Forelimb muscle (tissue), 1 donor: ENCODE data around the gene BTBD17. TPM values are rescaled to one million over a fixed set of nuclear protein-coding genes. Genes with fewer than 3 reads are reported as not detected.
"Not testable (repeated sequence)": the region's sequence is repeated elsewhere in the genome, so short reads cannot be mapped to it uniquely, and the experiment has no call there.

Experiments
- DNase-seq: peaks from one replicate; pipeline ENCODE4 v3.0.0-alpha.2; 2013; ENCODE audit warnings: low read depth
- polyA plus RNA-seq: library from polyadenylated mRNA; unstranded; fragments of 120-200 nt; gene quantifications from one replicate; pipeline ENCODE4 v1.2.1, GENCODE V29; 2013; ENCODE audit not compliant: insufficient read length

Gene BTBD17, protein sequence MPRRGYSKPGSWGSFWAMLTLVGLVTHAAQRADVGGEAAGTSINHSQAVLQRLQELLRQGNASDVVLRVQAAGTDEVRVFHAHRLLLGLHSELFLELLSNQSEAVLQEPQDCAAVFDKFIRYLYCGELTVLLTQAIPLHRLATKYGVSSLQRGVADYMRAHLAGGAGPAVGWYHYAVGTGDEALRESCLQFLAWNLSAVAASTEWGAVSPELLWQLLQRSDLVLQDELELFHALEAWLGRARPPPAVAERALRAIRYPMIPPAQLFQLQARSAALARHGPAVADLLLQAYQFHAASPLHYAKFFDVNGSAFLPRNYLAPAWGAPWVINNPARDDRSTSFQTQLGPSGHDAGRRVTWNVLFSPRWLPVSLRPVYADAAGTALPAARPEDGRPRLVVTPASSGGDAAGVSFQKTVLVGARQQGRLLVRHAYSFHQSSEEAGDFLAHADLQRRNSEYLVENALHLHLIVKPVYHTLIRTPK
- polyA plus RNA-seq: 0.25 TPM

DNA sequence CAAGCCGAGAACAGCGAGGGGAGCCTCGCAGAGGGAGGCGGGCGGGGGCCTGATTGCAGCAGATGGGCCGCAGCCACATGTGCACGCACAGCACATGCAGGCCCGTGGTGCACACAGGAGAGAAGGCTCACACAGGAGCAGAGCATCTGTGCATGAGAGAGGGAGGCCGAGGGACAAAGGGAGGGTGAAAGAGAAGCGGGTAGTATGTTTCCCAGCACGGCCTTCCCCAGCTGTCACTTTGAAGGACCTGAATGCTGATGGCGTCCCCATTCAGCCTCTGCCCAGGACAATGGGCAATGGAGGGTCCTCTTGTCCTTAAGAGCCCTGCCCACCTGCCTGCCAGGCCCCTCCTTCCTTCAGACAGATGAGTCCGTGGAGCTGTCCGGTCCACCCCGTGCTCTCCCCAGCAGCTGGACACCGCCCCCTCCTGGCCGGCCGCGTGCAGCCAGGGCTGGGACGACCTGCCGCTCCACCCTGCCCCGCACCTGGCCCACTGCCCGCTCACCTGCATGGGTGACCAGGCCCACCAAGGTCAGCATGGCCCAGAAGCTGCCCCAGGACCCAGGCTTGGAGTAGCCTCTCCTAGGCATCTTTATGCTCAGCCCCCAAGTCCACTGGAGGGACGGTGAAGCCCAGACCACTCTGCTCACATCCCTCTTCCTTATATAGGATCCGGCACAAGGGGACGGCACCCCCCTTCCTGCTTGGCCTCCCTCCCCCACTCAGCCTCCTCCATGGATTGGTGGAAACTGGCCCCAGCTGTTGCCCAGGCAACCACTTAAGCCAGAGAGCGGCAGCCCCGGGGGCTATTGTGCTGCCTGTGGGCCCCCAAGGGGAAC is at the start of gene BTBD17:
BTBD17 (minus strand) TSS at position 639 of the 839 bp plus-strand sequence; CDS start at position 590, 49 bp downstream.
- DNase-seq: no peak

DNA sequence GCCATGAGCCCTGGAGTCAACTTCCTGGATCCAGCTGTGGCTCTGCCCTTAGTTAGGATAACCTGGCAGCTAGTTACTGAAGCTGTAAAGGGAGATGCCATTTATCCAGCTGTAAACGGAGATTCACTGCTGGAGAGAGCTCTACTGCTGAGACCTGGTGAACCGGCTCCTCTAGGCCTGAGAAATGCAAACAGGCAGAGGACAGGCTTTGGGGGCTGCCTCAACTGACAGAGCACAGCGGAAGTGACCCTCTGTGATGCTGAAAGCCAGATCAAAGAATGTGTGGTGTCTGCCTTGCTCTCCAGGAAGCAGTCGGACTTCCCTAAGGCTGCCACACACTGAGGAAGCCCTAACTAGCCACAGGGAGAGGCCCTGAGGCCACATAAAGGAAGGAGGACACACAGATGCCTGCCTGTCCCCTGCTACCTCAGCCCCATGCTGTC is 48.4 kb upstream of the BTBD17 start:
- DNase-seq: no peak

DNA sequence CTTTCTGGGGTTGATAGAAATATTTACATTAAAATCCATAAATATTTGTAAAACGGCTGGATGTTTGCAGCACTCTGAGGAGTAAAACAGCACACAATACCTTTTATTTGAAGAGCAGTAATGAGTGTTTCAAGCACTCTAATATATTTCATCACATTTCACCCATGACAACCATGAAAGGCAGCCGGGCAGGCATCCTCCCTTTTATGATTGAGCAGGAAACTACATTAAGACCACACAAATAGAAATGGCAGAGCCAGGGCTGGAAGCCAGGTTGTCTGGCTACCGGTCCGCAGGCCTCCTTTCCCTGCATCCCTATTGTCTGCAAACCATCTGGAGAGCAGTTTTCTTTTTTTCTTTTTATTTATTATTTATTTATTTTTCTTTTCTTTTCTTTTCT is 47.1 kb upstream of the BTBD17 start:
- no peak for DNase-seq

DNA sequence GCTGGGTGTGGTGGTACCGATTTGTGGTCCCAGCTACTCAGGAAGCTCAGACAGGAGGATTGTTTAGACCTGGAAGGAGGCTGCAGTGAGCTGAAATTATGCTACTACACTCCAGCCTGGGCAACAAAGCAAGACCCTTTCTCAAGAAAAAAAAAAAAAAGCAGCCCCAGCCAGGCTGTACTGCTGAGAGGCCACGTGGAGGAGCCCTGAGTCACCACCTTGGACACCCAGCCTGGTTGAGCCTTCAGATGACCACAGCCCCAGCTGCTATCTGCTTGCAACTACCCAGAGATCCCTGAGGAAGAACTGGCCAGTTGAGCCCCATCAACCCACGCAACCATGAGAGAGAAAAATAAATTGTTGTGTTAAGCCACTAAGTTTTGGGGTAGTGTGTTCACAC is 46.6 kb upstream of the BTBD17 start:
- DNase-seq: no peak

DNA sequence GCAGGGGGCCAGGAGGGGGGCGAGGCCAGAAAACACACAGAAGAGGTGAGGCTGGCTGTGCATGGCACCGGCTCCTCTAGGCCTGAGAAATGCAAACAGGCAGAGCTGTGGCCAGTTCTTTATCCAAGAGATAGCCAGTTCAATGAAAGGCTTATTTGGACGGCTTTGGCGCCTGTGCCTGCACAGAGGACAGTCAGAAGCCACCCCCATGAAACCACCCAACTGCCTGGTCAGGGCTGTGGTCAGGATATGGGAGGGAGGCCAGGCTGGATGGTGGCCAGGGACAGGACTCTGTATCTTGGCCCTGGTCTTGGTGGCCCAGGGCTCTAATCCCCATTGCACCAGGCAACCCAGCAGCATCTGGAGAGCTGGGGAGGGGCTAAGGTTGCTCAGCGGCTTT is 45.7 kb upstream of the BTBD17 start:
- no peak for DNase-seq

DNA sequence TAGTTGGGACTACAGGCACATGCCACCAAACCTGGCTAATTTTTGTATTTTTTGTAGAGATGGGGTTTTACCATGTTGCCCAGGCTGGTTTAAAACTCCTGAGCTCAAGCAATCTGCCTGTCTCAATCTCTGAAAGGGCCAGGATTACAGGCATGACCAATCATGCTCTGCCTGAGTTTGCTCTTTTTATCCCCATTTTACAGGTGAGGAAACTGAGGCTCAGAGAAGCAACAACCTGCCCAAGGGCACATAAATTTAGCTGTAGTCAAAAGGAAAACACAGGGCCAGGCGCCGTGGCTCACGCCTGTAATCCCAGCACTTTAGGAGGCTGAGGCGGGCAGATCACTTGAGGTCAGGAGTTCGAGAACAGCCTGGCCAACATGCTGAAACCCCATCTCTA is 43.6 kb upstream of the BTBD17 start:
- not testable (repeated sequence) for DNase-seq

DNA sequence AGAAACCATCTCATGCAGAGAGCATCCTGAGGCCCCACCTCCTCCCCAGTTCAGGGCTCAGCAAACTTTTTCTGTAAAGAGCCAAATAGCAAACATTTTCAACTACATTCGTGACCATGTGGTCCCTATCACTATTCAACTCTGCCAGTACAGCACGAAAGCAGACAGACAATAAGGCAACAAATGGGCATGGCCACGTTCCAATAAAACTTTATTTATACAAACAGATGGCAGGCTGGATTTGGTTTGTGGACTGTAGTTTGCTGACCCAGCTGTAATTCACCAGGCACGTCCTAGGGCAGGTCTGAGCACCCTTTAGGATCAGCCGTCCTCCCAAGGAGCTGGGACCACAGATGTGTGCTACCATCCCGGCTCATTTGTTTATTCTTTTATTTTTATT is 43.1 kb upstream of the BTBD17 start:
- DNase-seq: no peak

DNA sequence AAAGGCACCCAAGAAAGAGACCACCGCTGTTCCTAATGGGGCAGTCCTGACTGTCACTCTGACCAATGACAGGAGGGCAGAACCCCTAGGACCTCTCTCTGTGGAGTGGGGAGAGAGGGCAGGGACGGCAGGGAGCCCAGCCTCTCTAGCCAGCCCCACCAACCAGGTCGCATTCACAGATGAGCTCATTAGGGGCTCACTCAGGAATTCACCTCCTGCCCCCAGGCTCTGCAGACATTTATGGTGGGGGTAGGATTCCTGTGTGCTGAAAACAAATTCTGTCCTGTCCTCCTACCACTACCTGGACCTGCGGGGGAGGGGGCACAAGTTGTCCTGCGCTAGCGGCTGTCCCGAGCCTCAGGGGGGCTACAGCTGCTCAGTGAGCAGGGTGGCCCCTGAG is 42.5 kb upstream of the BTBD17 start:
- DNase-seq: no peak

DNA sequence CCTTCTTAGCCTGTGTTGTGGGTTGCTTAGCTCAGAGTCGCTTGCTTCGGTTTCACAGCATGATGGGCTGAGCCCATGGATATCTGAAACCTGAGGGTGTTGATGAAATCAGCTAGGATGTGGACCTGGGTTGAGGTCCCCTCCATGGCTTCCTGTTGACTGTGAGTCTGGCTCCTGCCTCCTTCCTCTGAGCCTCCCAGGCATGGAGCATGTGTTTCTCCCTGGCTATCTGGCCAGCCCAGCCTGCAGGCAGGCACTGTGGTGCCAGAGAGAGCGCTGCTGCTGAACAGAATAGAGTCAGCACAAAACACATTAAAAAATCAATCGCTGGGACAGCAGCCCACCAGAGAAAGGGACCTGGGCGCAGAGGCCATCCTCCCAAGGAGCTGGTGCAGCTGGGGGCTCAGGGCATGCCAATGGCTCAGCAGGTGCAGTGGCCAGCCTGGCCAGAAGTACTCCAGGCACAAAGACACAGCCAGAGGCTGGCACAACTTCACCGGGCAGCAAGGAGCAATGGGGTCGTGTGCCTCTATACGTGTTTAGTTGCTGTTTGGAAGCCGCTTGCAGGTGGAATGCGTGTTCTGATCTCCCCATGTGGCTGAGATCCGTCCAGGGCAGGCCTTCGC is 42.0 kb upstream of the BTBD17 start:
- DNase-seq: no peak

DNA sequence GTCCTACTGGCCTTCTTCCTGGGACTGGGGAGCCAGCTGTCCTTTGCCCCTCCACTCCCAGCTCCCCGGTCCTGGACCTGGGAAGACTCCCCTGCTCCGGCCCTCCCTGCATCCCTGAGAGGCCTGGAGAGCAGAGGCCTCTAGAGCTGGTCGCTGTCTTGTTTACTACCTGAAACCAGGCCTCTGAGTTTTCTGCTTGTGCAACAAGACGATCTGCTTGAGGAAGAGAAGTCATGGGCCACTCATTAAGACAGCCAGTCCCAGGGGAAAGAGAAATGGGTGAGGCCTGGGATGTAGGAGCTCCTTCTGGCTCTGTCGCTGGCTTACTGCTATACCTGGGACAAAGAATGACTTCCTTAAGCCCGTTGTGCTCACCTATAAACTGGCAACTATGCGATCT is 40.4 kb upstream of the BTBD17 start:
- DNase-seq: no peak

DNA sequence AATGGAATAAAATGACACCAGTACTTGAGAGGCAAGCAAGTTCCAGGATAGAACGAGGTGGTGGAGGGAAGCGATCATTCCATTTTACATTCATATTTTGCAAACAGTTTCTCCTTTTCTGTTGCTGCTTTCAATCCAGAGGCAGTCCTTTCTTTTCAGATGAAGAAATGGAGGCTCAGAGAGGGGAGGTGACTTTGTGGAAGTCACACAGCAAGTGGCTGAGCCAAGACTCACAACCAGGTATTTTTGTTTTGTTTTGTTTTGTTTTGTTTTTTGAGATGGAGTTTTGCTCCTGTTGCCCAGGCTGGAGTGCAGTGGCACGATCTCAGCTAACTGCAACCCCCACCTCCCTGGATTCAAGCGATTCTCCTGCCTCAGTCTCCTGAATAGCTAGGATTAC is 34.9 kb upstream of the BTBD17 start:
- no peak for DNase-seq

DNA sequence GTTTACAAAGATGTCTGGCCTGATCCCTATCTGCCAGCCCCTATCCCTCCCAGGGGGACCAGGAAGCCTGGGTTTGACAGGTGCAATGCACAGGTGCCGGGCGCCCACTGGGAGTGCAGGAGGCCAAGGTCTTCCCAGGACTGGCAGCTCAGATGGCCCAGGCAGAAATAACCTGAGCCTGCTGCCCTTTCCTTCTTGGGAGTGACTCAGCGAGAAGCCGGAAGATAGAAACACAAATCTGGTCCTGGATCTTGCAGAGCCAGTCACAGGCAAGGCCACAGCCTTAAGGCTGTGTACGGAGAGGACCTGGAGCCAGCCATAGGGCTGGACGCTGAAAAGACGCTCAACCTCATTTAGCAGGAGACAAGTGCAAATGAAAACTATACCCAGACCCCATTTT is 33.3 kb upstream of the BTBD17 start:
- DNase-seq: no peak

DNA sequence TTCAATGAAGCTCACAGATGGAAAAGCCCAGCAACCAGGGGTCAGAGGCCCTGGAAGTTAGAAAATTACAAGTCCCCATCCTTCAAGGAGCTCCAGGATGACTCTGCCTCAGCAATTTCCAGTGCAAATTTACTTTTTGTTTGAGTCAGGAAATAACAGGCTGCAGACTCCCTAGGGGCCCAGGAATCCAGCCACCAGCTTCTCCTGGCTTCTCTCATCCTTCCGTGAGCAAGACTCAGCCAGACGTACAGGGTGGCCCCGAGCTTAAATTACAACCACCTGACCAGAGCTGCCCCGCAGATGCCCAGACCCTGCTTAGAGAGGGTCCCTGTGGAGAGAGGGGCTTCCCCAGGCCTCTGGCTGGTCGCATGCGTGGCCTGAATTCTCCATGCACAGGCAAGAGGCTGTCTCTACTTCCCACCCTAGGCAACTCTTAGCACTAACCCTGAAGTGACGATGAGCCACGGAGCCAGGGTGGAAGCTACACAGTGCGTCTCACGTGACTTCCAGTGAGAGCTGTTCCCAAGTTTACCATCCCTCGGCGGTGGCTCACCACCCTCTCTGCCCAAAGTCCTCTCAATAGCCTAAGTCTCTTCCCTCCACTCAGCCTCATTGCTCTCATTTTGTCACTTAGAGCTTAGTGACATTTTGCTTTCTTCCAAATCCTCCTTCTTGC is 32.7 kb upstream of the BTBD17 start:
- no peak for DNase-seq

DNA sequence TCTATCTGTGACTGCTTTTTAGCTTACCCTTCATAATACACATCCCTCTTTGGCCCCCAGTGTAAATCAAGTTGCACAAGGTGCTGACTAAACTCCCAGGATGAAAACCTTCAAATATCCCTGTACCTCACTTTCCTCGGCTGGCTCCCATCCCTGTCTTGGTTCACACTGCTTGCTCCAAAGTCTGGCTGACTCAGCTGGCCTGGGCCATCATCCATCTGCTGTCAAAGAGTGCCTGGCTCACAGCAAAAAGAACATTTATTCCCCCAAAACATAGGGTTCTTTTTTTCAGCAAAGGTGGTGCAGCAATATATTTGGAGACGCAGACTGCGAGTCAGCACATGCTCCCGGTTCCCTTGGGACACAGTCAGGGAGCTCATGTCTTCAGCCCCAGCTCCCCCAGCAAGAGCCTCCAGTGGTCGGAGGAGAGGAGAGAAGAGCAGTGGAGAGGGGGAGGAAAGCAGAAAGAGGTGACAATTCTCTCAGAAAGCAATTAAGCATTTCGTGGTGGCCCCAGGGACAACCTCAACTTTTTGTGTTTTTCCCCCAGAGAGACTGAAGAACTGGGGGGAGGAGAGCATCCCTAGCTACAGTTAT is 31.8 kb upstream of the BTBD17 start:
- no peak for DNase-seq

DNA sequence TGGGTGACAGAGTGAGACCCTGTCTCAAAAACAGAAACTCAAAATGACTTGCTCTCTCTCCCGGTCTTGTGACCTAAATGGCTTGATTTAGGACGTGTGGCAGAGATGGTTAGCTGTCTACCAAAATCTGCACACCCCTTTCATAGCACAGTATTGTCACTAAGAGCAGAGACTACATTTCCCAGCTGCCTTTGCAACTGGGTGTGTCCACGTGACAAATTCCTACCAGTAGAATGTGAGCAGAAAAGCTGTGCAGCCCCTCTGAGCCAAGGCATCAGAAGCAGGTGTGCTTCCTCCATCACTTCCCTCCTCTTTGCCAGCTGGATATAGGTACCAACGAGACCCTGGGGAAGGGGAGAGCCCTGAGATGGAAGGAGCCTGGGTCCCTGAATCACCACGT is 31.2 kb upstream of the BTBD17 start:
- no peak for DNase-seq

DNA sequence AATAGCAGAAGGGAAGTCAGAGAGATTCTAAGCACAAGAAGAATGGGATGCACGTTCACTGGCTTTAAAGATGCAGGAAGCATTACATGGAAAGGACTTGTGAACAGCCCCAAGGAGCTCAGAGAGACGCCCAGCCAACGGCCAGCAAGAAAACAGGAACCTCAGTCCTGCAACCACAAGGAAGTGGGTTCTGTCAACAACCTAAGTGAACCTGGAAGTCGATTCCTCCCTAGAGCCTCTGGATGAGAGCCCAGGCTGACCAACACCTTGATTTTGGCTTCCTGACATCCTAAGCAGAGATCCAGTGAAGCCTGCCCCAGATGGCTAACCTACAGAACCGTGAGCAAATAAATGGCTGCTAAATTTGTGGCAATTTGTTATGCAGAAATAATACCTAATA is 30.1 kb upstream of the BTBD17 start:
- no peak for DNase-seq

DNA sequence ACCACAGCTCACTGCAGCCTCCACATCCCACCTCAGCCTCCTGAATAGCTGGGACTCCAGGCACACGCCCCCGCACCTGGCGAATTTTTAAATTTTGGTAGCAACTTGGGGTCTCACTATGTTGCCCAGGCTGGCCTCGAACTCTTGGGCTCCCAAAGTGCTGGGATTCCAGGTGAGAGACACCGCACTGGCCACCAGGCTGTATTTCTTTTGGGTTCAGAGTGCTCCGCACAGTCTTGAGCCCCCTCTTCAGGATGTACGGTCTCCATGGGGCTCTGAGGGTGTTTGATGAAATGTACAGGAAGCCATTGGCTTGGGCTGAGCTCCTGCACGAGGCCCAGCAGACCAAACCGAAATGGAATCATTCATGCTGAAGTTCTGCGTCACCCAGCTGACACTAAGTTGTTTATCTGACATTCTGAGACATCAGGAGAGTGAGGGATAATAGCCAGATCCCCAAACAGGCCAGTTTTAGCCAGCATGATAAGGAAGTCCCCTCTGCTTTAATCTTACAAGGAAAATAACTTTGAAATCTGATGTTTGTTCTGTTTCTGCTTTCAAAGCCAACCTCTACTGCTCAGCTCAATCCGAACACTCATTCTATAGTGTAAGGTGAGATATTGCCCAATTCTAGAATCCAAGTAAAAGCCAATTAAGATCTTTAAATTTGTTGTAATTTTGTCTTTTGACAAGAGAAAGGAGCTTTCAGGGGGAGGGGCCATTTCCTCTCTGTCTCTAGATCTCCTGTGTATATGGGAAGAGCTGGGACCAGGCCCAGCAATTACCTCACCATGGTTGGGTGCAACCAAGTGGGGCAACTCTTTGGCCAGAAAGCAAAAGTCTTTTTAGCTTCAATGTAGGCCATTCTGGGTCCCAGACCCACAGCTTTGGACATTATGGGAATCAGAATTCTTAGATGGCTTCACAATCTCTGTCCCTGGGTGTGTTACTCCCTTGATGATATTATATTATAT is 29.3 kb upstream of the BTBD17 start:
- DNase-seq: no peak

DNA sequence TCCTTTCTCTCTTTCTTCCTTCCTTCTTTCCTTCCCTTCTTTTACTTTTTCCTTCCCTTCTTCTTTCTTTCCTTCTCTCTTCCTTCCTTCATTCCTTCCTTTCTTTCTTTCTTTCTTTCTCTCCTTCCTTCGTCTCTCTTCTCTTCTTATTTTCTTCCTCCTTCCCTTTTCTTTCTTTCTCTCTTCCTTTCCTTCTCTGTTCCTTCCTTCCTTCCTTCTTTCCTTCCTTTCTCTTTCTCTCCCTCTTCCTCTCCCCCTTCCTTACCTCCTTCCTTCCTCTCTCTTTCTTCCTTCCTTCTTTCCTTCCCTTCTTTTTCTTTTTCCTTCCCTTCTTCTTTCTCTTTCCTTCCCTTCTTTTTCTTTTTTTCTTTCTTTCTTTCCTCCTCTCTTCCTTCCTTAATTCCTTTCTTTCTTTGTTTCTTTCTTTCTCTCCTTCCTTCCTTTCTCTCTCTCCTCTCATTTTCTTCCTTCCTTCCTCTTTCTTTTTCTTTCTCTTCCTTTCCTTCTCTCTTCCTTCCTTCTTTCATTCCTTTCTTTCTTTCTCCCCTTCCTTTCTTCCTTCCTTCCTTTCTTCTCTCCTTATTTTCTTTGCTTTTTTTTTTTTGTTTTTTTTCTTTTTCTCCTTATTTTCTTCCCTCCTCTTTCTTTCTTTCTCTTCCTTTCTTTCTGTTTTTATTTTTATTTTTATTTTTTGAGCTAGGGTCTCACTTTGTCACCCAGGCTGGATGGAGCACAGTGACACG is 28.4 kb upstream of the BTBD17 start:
- DNase-seq: no peak

DNA sequence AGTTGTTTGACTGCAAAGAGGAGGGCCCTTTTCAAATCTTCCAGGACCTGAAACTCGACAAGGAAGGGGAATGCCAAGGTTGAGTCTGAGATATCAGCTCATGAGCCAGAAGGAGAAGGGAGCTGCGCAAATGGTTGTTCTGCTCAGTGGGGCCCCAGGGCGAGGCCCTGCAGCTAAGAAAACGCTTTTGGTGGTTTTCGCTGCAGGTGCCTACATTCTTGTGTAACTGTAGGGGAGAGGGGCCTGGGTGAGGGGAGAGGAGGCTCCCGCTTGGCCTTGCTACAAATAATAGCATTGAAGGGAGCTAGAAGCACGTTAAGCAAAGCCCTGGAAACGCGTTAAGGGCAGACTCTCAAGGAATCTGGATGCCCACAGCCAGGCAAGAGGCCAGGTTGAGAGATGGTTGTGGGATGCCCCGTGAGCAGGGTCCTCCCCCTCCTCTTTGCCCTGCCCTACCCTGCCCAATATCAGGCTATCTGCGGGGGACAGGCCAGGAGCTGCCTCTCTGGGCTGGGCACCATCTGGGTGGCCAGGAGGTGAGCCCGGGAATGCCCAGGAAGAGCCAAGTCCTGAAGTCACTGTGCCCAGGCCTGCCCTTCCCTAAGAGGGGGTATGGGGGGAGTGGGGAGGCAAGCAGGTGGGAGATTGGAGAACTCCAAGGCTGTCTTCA is 27.6 kb upstream of the BTBD17 start:
- no peak for DNase-seq
